Activated T-cell treated with anti-CD3 and anti-CD28 coated beads for 1 hour (primary cell): ENCODE data around the gene RHBDD1.
A peak's percentile ranks its signal among the peaks of the same experiment; 100 is the strongest.
"Not testable (repeated sequence)": the region's sequence is repeated elsewhere in the genome, so short reads cannot be mapped to it uniquely, and the experiment has no call there.

ENCODE experiments used
- DNase-seq: peaks from one replicate; pipeline ENCODE4 v3.0.0-alpha.2; 2020; ENCODE audit warnings: low read depth

The RHBDD1 gene

DNA sequence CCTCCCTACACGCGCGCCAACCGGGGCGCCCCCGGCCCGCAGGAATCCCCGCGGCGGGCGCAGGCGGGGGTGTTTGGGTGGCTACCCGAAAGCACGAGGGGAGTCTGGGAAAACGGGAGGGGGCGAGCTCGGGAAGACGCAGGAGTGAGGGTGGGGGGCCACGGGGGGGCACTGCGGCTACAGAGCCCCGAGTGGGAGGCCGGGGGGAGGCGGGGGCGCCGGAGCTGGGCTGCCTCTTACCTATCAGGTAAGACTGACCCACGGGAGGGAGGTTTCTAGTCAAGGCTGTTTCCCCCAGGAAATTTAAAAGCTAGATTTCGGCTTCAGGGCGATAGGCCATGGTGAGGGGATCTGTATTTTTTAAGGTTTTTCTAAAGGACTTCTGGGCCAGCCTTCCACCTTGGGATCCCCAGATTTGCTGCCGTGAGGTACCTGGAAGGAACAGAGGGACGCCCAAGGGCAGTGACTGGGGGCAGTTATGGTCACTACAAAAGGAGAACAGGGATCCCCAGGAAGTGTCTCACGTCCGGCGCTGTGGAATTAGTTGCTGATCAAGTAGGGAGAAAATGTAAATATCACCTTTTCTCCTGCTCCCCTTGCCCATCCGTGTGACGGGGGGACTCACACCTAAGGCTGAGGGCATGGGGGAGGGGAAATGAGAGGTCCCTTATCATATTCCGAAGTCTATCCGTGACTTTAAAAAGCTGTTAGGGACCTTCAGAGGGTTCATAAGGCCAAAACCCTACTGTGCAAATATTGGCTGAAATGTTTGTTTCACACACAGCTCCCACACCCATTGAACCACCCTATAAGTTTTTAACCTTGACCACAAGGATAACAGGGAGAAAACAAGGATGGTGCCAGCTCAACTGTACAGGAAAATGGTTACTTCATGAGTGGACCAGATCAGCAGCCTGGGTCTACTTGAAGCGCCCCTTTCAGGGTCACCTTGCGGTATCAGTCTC is 35.6 kb upstream of the RHBDD1 start:
- DNase-seq: no peak

DNA sequence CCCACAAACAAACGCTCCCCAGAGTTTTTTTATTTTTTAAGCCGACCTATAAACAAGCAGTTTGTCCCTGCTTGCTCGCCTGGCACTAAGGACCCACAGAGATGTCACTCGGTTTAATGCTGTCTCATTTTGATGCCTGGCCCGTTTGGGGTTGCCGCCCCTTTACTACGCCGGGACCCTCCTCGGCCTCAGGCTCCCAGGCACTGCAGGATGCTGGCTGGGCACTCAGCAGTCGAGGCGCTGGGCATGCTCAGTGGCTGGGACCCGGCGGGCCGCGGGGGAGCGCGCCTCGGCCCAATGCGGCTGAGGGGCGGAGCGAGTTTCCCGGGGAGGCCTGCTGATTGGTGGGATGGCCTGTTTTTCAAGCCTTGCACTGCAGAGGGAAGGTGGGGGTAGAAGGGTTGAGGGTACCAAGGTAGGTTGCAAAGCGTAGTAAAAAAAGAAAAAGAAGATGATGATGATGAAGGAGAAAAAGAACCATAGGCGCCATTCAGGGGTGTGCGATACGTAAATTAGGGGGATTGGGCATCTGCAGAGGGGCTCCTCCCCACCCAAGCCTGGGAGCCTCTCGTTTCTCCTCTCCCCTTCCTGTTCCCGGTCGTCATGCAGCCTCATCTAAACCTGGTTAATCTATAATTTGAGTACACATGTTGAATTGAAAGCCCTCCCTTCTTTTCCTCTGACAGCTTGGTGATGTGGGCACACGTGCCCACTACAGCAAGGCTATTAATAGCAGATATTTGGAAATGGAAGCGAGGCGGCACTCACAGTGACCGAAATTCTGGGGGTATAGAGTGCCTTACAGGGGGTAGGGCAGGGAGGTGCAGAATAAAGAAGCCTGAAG is 34.7 kb upstream of the RHBDD1 start:
- peak; percentile 65 for DNase-seq

DNA sequence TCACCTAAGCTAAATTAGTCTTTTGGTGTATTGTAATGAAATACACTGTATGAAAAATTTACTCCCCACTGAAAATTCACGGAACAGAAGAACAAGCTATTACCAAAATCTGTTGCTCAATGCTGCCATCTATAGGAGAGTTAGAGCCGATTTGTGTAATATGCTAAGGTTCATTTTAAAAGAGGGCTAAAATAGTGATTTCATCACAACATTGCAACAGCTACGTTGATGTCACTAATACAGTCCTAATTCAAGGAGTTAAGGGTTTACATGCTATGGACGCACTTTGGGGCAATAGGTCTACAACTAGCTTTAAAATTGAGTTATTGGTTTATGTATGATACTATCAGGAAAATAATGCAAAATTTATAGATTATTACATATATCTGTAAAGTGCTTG is 33.3 kb upstream of the RHBDD1 start:
- no peak for DNase-seq

DNA sequence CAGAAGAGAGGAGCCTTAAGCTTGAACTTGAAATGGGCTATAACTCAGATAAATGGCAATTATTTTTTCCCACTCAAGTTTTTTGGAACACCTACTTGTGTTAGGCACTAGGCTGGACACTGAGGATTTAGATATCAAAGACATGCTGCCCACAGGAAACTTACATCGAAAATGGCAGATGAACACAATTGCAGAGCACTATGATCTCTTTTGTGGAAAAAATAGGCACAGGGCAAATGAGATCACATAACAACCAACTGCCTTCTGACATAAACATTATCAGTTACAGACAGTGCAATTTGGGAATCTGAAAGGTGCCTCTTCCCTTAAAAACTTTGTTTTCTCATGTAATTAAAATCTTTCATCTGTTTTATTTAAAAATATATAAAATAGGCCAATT is 32.4 kb upstream of the RHBDD1 start:
- DNase-seq: no peak

DNA sequence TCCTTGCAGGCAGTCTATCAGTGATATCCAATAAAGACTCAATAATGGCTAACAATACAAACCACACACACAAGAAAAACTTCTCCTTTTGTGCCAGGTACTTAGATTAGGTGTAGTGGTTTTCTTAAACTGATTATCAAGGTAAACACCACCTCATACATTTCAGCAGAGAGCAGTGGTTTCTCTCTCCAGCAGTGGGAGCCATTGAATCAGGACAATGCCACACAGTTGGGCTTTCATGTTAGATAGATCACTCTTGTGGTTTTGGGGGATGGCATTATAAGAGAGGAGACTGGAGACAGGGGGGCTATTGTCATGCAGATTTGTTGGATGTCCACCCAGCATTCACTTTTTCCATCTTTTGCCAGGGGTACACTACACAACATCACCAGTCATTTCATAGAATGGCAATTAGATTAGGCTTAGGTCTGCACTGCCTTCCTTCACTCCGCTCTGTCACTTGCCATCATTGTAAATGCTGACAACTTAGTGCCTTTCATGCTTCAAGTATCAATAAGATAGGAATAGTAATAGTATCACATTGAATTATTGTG is 22.6 kb upstream of the RHBDD1 start:
- no peak for DNase-seq

DNA sequence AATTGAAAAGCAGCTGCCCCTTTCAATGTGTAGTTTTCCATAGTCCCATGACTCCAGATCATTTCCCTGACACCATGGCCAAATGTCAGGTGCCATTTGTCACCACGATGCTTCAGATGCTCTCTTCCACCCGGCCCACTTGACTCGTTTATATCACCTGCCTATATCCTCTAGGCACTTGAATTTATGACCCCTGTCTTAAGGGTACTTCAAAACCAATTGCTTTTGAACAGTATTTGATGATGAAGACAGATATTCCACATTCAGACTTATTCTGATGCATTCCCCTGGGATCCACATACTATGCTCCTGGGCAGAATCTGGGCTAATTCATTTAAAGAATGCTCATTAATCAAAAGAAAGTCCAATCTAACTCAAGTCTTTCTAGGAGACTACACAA is 16.9 kb upstream of the RHBDD1 start:
- no peak for DNase-seq

DNA sequence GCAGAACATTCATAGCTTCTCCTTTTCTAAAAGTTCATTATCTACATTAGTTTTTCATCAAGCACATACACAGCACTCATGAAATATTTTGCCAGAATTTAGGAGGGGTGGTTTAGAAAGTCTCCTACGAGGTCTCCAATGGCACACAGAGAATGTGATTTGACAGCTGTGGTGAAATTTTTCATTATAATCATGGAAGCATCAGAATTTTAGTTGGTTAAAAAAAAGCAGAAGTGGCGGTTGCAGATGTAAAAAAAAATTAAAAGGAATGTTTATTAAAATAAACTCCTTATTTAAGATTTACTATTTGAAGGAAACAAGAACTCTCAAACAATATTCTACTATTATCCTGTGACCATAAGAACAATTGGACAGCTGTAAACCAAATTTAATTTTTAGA is 10.8 kb upstream of the RHBDD1 start:
- DNase-seq: no peak

DNA sequence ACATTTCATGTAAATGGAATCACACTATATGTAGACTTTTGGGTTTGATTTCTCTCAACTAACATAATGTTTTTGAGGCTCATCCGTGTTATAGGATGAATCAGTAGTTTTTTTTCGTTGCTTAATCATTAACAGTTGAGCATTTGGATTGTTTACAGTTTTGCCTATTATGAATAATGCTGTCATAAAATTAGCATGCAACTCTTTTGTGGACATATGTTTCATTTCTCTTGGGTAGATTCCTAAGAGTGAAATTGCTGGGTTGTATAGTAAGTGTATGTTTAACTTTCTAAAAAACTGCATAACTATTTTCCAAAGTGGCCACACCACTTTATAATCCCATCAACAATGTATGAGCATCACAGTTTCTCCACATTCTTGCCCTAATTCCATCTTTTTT is 7.7 kb upstream of the RHBDD1 start:
- no peak for DNase-seq

DNA sequence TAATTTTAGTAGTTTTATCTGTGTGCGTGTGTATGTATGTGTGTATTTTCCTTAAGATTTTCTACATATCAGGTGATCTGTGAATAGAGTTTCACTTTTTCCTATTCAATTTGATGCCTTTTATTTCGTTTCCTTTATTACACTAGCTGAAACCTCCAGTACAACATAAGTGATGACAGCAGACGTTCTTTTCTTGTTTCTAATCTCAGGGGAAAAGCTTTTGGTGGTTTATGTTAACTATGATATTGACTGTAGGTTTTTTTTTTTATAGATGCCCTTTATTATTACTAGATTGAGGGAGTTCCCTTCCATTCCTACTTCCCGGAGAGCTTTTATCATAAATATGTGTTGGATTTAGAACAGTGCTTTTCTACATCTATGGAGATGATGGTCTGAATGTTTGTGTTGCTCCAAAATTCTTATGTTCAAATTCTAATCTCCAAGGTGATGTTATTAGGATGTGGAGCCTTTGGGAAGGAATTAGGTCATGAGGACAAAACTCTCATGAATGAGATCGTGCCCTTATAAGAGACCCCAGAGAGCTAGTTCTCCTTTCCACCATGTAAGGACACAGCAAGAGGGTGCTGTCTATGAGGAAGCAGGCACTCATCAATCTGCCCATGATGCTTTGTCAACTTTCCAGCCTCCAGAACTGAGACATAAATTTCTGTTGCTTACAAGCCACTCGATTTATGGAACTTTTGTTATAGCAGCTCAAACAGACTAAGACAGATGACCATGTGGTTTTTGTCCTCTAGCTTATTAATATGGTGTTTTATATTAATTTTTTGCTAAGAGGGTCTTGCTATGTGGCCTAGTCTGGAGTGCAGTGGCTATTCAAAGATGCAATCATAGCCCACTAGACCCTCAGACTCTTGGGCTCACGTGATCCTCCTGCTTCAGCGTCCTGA is 5.9 kb upstream of the RHBDD1 start:
- no peak for DNase-seq

DNA sequence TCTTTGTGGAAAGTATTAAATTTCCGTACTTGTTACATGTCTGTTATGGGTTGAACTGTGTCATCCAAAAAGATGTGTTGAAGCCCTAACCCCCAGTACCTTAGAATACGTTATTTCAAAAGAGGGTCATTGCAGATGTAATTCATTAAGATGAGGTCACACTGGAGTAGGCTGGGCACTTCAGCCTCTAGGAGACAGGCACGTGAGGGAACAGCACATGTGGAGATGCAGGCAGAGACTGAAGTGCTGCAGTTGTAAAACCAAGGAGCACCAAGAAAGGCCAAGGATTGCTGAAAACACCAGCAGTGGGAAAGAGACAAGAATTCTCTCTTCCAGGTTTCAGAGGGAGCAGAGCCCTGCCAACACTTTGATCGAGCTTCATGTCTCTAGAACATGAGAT is 4.6 kb upstream of the RHBDD1 start:
- DNase-seq: no peak

DNA sequence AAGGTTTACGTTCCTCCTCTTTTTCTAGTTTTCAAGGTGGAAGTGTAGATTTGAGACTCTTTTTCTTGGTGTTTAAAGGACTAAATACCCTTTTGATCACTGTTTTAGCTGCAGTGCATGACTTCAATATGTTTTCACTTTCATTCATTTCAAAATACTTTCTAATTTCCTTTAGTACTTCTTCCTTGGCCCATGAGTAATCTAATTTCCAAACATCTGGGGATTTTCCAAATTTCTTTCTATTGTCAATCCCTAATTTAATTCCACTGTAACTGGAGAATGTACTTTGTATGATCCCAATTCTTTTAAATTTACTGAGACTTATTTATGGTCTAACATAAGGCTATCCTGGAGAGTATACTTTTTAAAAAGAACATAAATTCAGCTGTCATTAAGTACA is 3.8 kb upstream of the RHBDD1 start:
- DNase-seq: no peak

DNA sequence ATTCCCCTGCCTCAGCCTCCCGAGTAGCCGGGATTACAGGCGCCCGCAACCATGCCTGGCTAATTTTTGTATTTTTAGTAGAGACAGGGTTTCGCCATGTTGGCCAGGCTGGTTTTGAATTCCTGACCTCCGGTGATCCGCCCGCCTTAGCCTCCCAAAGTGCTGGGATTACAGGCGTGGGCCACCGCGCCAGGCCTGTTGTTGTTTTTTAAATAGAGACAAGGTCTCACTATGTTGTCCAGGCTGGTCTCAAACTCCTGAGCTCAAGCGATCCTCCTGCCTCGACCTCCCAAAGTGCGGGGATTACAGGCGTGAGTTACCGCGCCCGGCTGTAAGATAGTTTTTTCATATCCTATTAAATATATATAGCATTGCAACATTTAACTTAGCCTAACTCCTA is 974 bp upstream of the RHBDD1 start:
- not testable (repeated sequence) for DNase-seq

DNA sequence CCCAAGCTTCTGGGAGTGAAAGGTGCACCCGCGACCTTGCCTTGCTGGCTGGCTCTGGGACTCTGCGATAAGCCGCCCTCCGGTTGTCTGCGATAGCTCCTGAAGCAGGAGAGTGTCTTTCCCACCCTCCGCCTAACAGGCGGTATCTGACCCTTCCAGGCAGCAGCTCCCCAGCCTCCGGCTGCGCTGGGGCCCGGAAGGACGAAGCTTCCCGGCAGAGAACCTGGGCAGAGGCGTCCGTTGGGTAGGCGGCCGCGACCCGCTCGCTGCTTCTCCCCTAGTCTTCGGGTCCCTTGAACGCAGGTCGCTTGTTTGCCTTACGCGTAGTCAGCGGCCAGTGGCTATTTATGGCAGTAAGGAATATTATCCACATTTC is 446 bp upstream of the RHBDD1 start:
- no peak for DNase-seq

DNA sequence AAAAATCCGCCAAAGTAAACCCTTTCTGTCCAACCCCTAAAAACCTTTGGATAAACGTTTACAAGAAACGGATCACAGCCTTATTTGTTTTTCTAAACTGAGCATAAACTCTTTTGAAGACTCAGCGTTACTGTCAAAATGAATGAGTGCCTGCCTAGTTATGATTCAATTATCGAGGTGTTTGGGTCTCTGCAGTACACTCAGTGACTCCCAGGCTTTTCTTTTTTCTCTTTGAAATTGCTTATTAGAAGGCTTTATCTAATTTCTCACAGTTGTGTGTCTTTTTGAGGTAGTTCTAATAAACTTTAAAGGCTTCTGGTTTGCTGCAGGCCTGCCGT is 663 bp downstream of the RHBDD1 start:
- no peak for DNase-seq

DNA sequence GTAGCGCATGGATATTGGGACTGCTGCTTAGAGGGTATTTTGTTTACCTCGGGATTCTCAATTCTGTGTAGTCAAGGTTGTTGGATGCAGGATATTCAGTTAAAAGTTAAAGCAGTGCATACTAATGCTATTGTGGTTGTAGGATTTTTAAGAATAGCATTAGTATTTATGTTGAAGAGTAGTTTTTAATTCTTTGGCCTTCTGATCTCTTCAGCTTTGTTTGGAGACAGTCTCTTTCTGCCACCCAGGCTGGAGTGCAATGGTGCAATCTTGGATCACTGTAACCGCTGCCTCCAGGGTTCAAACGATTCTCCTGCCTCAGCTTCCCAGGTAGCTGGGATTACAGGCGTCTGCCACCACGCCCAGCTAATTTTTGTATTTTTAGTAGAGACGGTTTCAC is 1.5 kb downstream of the RHBDD1 start:
- no peak for DNase-seq

DNA sequence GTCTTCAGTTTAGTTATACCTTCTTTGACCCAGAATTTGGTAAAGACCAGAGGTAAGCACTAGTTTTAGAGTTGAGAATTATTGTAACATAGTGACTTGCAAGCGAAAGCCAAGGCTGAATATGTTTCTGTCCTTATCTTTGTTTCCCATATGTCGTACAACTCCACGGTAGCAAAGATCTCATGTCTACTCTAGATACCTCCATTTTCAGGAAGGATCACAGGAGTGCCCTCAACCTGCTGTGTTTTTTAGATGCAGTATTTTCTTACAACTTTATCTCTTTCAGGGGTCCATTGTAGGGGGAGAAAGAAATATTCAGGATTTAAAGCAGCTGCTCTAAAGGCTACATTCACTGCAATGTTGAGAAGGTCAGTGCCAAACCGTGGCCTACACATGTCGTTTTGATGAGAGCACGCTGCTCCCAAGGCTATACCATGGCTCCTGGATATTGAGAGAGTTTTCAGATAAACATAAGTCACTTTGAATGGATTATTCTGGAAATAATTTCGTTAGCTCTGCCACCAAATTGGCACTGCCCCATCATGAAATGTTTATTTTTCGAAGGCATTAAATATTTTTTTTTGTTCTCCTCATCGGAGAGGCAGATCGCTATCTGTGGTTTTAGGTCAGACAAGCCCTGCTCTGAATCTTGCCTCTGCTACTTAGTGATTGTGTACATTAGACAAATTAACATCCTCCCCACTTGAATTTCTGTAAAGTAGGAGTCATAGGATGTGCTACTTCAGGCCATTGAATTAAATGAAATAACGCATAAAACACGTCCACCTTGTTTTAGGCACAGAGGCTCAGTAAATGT is 2.1 kb downstream of the RHBDD1 start:
- DNase-seq: no peak

DNA sequence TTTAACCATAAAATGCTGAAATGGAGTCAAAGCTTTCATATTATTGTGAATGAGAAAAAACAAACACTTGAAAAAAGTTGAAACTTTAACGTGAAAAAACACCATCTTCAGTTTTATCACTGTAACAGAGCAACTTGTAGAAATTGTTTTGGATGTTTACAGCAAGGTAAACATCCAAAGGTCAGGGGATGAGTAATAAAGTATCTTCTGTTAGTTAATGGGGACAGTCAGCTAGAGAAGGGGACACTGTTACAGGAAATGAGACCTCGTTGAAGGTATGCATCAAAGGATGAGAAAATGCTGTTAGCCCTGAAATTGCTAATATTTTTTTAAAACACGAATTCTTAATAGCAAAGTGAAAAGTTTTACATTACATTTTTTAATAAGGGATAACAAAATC is 2.9 kb downstream of the RHBDD1 start:
- DNase-seq: no peak

DNA sequence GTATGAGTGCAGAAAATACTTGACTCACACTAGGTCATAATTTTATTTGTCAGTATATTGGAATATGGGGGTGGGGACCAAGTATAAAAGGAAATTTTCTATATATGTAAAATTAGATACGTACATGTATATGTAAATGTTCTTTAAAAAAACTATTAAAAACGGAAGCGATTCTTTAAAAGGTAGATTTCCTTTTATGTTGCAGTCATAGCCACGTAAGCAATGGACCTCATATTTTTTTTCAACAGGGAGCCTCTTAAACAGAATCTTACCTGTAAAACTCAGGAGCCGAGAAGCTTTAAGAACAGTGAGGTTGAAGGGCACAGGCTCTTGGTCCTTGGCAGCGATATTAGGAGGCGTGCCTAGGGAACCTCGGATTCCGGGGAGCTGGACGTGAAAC is 3.3 kb downstream of the RHBDD1 start:
- DNase-seq: no peak

DNA sequence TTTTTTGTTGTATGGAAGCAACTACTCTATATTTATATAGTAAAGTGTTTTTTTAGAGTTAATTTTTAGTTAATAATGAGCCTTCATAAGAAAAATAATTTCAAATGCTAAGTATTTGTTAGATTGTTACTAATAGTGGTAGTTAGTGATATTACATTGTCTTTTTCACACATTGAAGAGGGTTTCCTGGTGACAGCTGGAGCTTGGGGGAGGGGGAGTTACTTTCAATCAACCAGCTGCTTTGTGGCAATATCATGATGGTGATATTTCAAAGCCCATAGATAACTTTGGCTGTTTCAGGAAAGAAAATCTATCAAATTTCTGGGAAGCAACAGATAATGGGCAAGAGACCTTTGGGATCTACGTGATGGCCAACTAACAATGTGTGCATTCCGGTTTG is 4.1 kb downstream of the RHBDD1 start:
- no peak for DNase-seq

DNA sequence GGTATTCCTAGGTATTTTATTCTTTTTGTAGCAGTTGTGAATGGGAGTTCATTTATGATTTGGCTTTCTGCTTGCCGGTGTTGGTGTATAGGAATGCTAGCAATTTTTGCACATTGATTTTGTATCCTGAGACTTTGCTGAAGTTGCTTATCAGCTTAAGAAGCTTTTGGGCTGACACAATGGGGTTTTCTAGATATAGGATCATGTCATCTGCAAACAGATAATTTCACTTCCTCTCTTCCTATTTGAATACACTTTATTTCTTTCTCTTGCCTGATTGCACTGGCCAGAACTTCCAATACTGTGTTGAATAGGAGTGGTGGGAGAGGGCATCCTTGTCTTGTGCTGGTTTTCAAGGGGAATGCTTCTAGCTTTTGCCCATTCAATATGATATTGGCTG is 7.1 kb downstream of the RHBDD1 start:
- not testable (repeated sequence) for DNase-seq
